ENCODE results near the gene TUBA8. TPM values are rescaled to one million over a fixed set of nuclear protein-coding genes. Genes with fewer than 3 reads are reported as not detected.

TUBA8 gene
- total RNA-seq, 3 donors from 2014 or later, result 1.6 to 14.7 (median 2.9) TPM

- H3K4me1 ChIP-seq, result no peaks in the 10 kb centered on the region
- no peak for DNase-seq (ENCODE audit: low spot score in 2 of 2)
- H3K27ac ChIP-seq, result no peak overlapping the region
- H3K27me3 ChIP-seq, result no peaks in the 10 kb centered on the region
- no peaks in the 10 kb centered on the region for H3K9me3 ChIP-seq
- TF ChIP-seq CTCF (IDR thresholded peaks at IDR 0.05) (no peak), POLR2AphosphoS5 (IDR thresholded peaks at IDR 0.05) (no peak), POLR2A (IDR thresholded peaks at IDR 0.05) (no peak)
- H3K4me3 ChIP-seq, result no peak overlapping the region
- intact Hi-C loops (cut with DNase I; ENCODE audit: low total_unique reads), result no loop called here
- H3K36me3 ChIP-seq, result no peaks in the 10 kb centered on the region
Observed at GRCh38 chr22:18095101-18095805, 15.4 kb upstream of the TUBA8 start.

DNA sequence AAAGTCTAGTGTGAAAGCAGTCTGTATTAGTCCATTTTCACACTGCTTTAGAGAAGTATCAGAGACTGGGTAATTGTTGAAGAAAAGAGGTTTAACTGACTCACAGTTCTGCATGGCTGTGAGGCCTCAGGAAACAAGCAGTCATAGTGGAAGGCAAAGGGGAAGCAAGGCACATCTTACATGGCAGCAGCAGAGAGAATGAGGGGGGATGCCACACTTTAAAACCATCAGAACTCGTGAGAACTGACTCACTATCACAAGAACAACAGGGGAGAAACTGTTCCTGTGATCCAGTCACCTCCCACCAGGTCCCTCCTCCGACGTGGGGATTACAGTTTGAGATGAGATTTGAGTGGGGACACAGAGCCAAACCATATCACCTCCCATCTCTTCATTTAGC is 13.8 kb upstream of the TUBA8 start:
- intact Hi-C loops (cut with DNase I; ENCODE audit: low total_unique reads), result no loop called here
- Histone ChIP-seq H3K36me3 (no peaks in the 10 kb centered on the region), H3K27ac (no peak overlapping the region), H3K9me3 (no peaks in the 10 kb centered on the region), H3K4me1 (no peaks in the 10 kb centered on the region), H3K27me3 (no peaks in the 10 kb centered on the region), H3K4me3 (no peak overlapping the region)
- no peak for TF ChIP-seq POLR2A (IDR thresholded peaks at IDR 0.05)
- TF ChIP-seq POLR2AphosphoS5 (IDR thresholded peaks at IDR 0.05), result no peak
- TF ChIP-seq CTCF (IDR thresholded peaks at IDR 0.05), result no peak
- no peak for DNase-seq (ENCODE audit: low spot score in 2 of 2)

DNA sequence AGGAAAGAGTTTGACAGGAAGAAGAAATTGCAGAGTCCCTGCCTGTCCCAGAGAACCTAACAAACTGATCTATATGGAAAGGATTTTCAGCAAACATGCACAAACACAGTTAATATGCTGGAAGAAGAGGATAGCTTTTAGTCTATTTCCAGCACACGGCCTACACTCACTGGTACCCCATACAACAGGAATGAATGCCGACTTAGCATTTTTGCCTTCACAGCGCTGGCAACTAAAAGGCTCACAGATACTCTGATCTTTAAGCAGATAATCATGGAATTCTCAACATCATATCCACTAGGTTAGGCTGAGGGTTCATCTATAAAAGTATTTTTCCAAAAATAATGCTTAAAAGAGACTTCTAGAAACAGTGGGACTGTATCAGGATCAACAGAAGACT is 9.8 kb upstream of the TUBA8 start:
- H3K36me3 ChIP-seq, result no peaks in the 10 kb centered on the region
- intact Hi-C loops (cut with DNase I; ENCODE audit: low total_unique reads), result no loop called here
- TF ChIP-seq POLR2AphosphoS5 (IDR thresholded peaks at IDR 0.05) (no peak), POLR2A (IDR thresholded peaks at IDR 0.05) (no peak), CTCF (IDR thresholded peaks at IDR 0.05) (no peak)

DNA sequence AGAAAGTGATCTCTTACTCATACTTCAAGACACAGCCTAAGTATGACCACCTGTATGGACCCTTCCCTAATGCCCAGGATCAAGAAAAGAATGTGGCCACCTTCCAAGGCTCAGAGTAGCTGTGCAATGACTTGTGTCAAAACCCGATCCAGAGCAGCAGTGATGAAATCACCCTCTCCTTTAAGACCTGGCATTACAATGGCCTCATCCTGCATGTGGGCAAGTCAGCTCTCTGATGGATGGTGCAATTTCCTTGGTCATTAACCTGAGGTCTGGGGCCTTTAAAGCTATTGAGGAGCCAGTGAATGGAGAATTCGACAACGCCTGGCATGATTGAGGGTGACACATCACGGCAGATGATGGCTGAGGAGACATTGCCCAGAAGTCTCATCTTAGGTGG is 9.1 kb upstream of the TUBA8 start:
- no peak overlapping the region for H3K4me3 ChIP-seq
- H3K9me3 ChIP-seq, result no peaks in the 10 kb centered on the region
- no peaks in the 10 kb centered on the region for H3K36me3 ChIP-seq
- DNase-seq (ENCODE audit: low spot score in 2 of 2), result no peak
- TF ChIP-seq POLR2A (IDR thresholded peaks at IDR 0.05) (no peak), POLR2AphosphoS5 (IDR thresholded peaks at IDR 0.05) (no peak), CTCF (IDR thresholded peaks at IDR 0.05) (no peak)
- intact Hi-C loops (cut with DNase I; ENCODE audit: low total_unique reads), result no loop called here
- no peak overlapping the region for H3K27ac ChIP-seq
- H3K27me3 ChIP-seq, result no peaks in the 10 kb centered on the region
- H3K4me1 ChIP-seq, result no peaks in the 10 kb centered on the region

More for the DNA sequence above, 9.8 kb upstream of the TUBA8 start:
- Histone ChIP-seq H3K27me3 (no peaks in the 10 kb centered on the region), H3K4me3 (no peak overlapping the region), H3K4me1 (no peaks in the 10 kb centered on the region), H3K27ac (no peak overlapping the region), H3K9me3 (no peaks in the 10 kb centered on the region)
- no peak for DNase-seq (ENCODE audit: low spot score in 2 of 2)

- no peak for DNase-seq (ENCODE audit: low spot score in 2 of 2)
- intact Hi-C loops (cut with DNase I; ENCODE audit: low total_unique reads), result no loop called here
- Histone ChIP-seq H3K27me3 (no peaks in the 10 kb centered on the region), H3K4me3 (no peak overlapping the region), H3K36me3 (no peaks in the 10 kb centered on the region), H3K4me1 (no peaks in the 10 kb centered on the region), H3K9me3 (no peaks in the 10 kb centered on the region), H3K27ac (no peak overlapping the region)
- TF ChIP-seq CTCF (IDR thresholded peaks at IDR 0.05) (no peak), POLR2A (IDR thresholded peaks at IDR 0.05) (no peak), POLR2AphosphoS5 (IDR thresholded peaks at IDR 0.05) (no peak)
Observed at GRCh38 chr22:18103527-18104269, 6.9 kb upstream of the TUBA8 start.

All from breast epithelium (tissue), 4 donors.